DND-41 (cell line): ENCODE measurements around the gene MICU1.
"Not testable (repeated sequence)": the region's sequence is repeated elsewhere in the genome, so short reads cannot be mapped to it uniquely, and the experiment has no call there.

ENCODE experiments used
- ATAC-seq: fragments of 200-7000 bp; cut with Tn5 transposase; 3 replicates; pipeline ENCODE4 v1.9.1; 2021; ENCODE audit warnings: low read depth; ENCODE audit not compliant: insufficient read depth
- DNase-seq: peaks from one replicate; pipeline ENCODE4 v3.0.0-alpha.2; 2020
- H2AFZ ChIP-seq: 2 replicates; pipeline ENCODE4 v1.6.0; 2012; ENCODE audit warnings: low read depth, low read length
- H3K27ac ChIP-seq: 2 replicates; pipeline ENCODE4 v1.5.1; 2012; ENCODE audit warnings: low read length, inconsistent platforms
- H3K27me3 ChIP-seq: fragments of 200-600 bp; sonication (generic); 2 replicates; pipeline ENCODE4 v1.6.0; 2012; ENCODE audit warnings: low read length, mild to moderate bottlenecking, inconsistent platforms; ENCODE audit not compliant: insufficient read depth, poor library complexity
- H3K36me3 ChIP-seq: 2 replicates; pipeline ENCODE4 v1.5.1; 2012; ENCODE audit warnings: low read length, inconsistent platforms; ENCODE audit not compliant: insufficient read depth
- H3K4me1 ChIP-seq: 2 replicates; pipeline ENCODE4 v1.5.1; 2012; ENCODE audit warnings: mild to moderate bottlenecking, low read length; ENCODE audit not compliant: insufficient read depth
- H3K4me2 ChIP-seq: 2 replicates; pipeline ENCODE4 v1.6.0; 2012; ENCODE audit warnings: mild to moderate bottlenecking, moderate library complexity, low read length, inconsistent platforms; ENCODE audit not compliant: insufficient read depth
- H3K4me3 ChIP-seq, 2 experiments: fragments of 200-600 bp in 1 of 2; shearing (Covaris generic) in 1 of 2; 2 replicates each; pipeline ENCODE4 v1.5.1; 2012 to 2016; ENCODE audit warnings: inconsistent platforms in 2 of 2, low read length in 2 of 2, mild to moderate bottlenecking in 2 of 2, low read depth in 1 of 2, moderate library complexity in 1 of 2
- H3K79me2 ChIP-seq: 2 replicates; pipeline ENCODE4 v1.6.0; 2012; ENCODE audit warnings: low read length, inconsistent platforms; ENCODE audit not compliant: insufficient read depth
- H3K9ac ChIP-seq: 2 replicates; pipeline ENCODE4 v1.6.0; 2012; ENCODE audit warnings: low read depth, mild to moderate bottlenecking, inconsistent platforms, low read length, moderate library complexity
- H3K9me3 ChIP-seq: 2 replicates; pipeline ENCODE4 v1.5.1; 2012; ENCODE audit warnings: low read length, moderate library complexity, mild to moderate bottlenecking, inconsistent platforms; ENCODE audit not compliant: insufficient read depth, severe bottlenecking
- H4K20me1 ChIP-seq: 2 replicates; pipeline ENCODE4 v1.6.0; 2012; ENCODE audit warnings: low read length; ENCODE audit not compliant: insufficient read depth
- CTCF ChIP-seq: IDR thresholded peaks from 2 replicates; pipeline ENCODE4 v1.5.1; 2012; ENCODE audit warnings: borderline replicate concordance, low read length, moderate library complexity, mild to moderate bottlenecking; ENCODE audit not compliant: poor library complexity, severe bottlenecking; ENCODE audit errors: extremely low read depth
- EZH2 ChIP-seq: IDR thresholded peaks from 3 replicates; pipeline ENCODE4 v1.6.1; 2012; ENCODE audit warnings: borderline replicate concordance, low read depth, mild to moderate bottlenecking, moderate library complexity, low read length, inconsistent platforms; ENCODE audit not compliant: severe bottlenecking

The MICU1 gene

GRCh38 chr10:72351479-72351878, 274.4 kb downstream of the MICU1 start:
- Histone ChIP-seq H3K36me3 (peaks cover 63% of the 10 kb centered on the region), H3K4me1 (peaks cover 35% of the 10 kb centered on the region), H3K4me3 (no peak overlapping the region), H3K9ac (no peak overlapping the region), H3K4me2 (no peak overlapping the region), H4K20me1 (peaks cover 48% of the 10 kb centered on the region), H3K9me3 (no peaks in the 10 kb centered on the region), H3K27me3 (no peaks in the 10 kb centered on the region), H2AFZ (no peak overlapping the region), H3K27ac (no peak overlapping the region), H3K79me2 (peaks cover 76% of the 10 kb centered on the region)
- no peak for ATAC-seq
- DNase-seq = no peak
- TF ChIP-seq CTCF (no peak), EZH2 (no peak)

- H3K4me3 ChIP-seq = no peak overlapping the region
- no peak overlapping the region for H3K4me2 ChIP-seq
- no peak for TF ChIP-seq CTCF
- TF ChIP-seq EZH2 = no peak
- ATAC-seq = no peak
- H3K27ac ChIP-seq = no peak overlapping the region
- no peaks in the 10 kb centered on the region for H3K9me3 ChIP-seq
- peaks cover 71% of the 10 kb centered on the region for H3K36me3 ChIP-seq
- H3K27me3 ChIP-seq = no peaks in the 10 kb centered on the region
- H3K79me2 ChIP-seq = peaks cover 86% of the 10 kb centered on the region
- H4K20me1 ChIP-seq = peaks cover 48% of the 10 kb centered on the region
- no peak for DNase-seq
- peaks cover 27% of the 10 kb centered on the region for H3K4me1 ChIP-seq
- no peak overlapping the region for H3K9ac ChIP-seq
- no peak overlapping the region for H2AFZ ChIP-seq
Measured at GRCh38 chr10:72349438-72349837, 276.4 kb downstream of the MICU1 start.

- DNase-seq = no peak
- Histone ChIP-seq H3K9me3 (no peaks in the 10 kb centered on the region), H3K4me1 (peaks cover 20% of the 10 kb centered on the region), H3K4me3 (no peak overlapping the region), H3K79me2 (peaks cover 82% of the 10 kb centered on the region), H3K36me3 (peaks cover 73% of the 10 kb centered on the region), H3K27me3 (no peaks in the 10 kb centered on the region), H2AFZ (no peak overlapping the region), H3K27ac (no peak overlapping the region), H3K9ac (no peak overlapping the region), H4K20me1 (peaks cover 43% of the 10 kb centered on the region), H3K4me2 (no peak overlapping the region)
- ATAC-seq = no peak
- TF ChIP-seq CTCF (no peak), EZH2 (no peak)
Measured at GRCh38 chr10:72348282-72348681, 277.6 kb downstream of the MICU1 start.

- H3K36me3 ChIP-seq = peaks cover 73% of the 10 kb centered on the region
- H3K27me3 ChIP-seq, ATAC-seq, H3K27ac ChIP-seq, H3K4me1 ChIP-seq, H2AFZ ChIP-seq, H3K9ac ChIP-seq, H3K4me2 ChIP-seq, DNase-seq, H3K9me3 ChIP-seq, H3K4me3 ChIP-seq: not testable (repeated sequence)
- H3K79me2 ChIP-seq = peaks cover 63% of the 10 kb centered on the region
- peaks cover 22% of the 10 kb centered on the region; the same call in 1 of the 2 replicates for H4K20me1 ChIP-seq
Measured at GRCh38 chr10:72346117-72346516, 279.8 kb downstream of the MICU1 start.
